Tibial artery (tissue), 4 donors: ENCODE data around the gene IQGAP2.
A peak's percentile ranks its signal among the peaks of the same experiment; 100 is the strongest.

Experiments
- DNase-seq, 2 donors: peaks; one replicate each; pipeline ENCODE4 v3.0.0-alpha.2; 2019
- H3K27ac ChIP-seq, 2 donors: fragments of 200-600 bp; sonication (generic) in 1 of 2; 1 replicate in 1 of 2; 2 replicates in 1 of 2; pipeline ENCODE4 v1.5.1; 2018 to 2019; ENCODE audit warnings: mild to moderate bottlenecking in 1 of 2
- H3K27me3 ChIP-seq, 2 donors: fragments of 200-600 bp; sonication (generic) in 1 of 2; one replicate each; pipeline versions ENCODE4 v1.5.1 to v1.6.0; 2016 to 2019
- H3K36me3 ChIP-seq, 3 donors: fragments of 200-600 bp; sonication (generic) in 2 of 3; one replicate each; pipeline ENCODE4 v1.5.1; 2016 to 2019; ENCODE audit warnings: mild to moderate bottlenecking in 2 of 3
- H3K4me1 ChIP-seq, 4 donors: fragments of 200-600 bp; sonication (generic) in 2 of 4; 1 replicate in 3 of 4; 2 replicates in 1 of 4; pipeline ENCODE4 v1.5.1; 2016 to 2019
- H3K4me3 ChIP-seq, 2 donors: fragments of 200-600 bp; sonication (generic) in 1 of 2; 1 replicate in 1 of 2; 2 replicates in 1 of 2; pipeline ENCODE4 v1.5.1; 2018 to 2019; ENCODE audit warnings: mild to moderate bottlenecking in 2 of 2
- H3K9me3 ChIP-seq, 3 donors: fragments of 200-600 bp; sonication (generic) in 1 of 3; one replicate each; pipeline ENCODE4 v1.5.1; 2016 to 2019
- intact Hi-C: fragments of 100-400 bp; cut with DNase I; formaldehyde crosslinking; loops from one replicate; pipeline ENCODE4 v1.15.0; 2023; ENCODE audit warnings: low total_unique reads
- TF ChIP-seq, protein P1 (sequence below), 2 experiments: fragments of 200-600 bp in 1 of 2; fragments of 450-650 bp in 1 of 2; IDR thresholded peaks; one replicate each; pipeline ENCODE4 v1.5.1; 2017 to 2019; ENCODE audit warnings: antibody characterized with exemption in 2 of 2, mild to moderate bottlenecking in 1 of 2, moderate library complexity in 1 of 2

Gene IQGAP2

DNA sequence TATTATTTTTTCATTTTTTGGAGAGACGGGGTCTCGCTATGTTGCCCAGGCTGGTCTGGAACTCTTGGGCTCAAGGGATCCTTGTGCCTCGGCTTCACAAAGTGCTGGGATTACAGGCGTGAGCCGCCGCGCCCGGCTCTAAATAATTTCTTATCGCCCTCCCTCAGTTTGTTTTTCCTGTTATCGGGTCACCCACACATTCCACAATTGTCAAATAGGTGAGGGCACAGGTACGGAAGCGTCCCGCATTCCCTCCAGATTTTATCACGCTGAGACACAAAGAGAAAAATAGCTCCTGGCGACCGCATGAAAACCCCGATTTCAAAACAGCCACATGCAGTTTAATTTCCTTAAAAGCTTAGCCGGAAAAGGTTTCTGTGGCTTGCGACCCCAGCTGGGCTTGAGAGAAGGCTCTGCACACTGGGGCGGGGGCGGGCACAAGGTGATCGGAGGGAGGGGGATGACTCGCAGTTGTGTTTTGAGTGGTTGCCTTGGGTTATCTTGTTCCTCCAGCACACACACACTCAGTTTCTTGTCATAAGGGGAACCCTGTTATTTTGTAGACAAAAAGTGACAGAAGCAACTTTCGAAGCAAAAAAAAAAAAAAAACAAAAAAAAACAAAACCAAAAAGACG lies 717 bp upstream of the IQGAP2 start:
- intact Hi-C loops: no loop called here
- DNase-seq: peak in 1 of 2 donors; percentile 36
- Histone ChIP-seq H3K9me3 (no peaks in the 10 kb centered on the region), H3K36me3 (no peaks in the 10 kb centered on the region), H3K27me3 (peaks cover 0 to 34% of the 10 kb centered on the region in 2 donors), H3K4me1 (peaks cover 0 to 22% (median 11%) of the 10 kb centered on the region in 4 donors), H3K27ac (no peak overlapping the region), H3K4me3 (peak overlapping the region; percentile 49 to 63)
- TF ChIP-seq, protein P1, sequence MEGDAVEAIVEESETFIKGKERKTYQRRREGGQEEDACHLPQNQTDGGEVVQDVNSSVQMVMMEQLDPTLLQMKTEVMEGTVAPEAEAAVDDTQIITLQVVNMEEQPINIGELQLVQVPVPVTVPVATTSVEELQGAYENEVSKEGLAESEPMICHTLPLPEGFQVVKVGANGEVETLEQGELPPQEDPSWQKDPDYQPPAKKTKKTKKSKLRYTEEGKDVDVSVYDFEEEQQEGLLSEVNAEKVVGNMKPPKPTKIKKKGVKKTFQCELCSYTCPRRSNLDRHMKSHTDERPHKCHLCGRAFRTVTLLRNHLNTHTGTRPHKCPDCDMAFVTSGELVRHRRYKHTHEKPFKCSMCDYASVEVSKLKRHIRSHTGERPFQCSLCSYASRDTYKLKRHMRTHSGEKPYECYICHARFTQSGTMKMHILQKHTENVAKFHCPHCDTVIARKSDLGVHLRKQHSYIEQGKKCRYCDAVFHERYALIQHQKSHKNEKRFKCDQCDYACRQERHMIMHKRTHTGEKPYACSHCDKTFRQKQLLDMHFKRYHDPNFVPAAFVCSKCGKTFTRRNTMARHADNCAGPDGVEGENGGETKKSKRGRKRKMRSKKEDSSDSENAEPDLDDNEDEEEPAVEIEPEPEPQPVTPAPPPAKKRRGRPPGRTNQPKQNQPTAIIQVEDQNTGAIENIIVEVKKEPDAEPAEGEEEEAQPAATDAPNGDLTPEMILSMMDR (IDR thresholded peaks at IDR 0.05): no peak

DNA sequence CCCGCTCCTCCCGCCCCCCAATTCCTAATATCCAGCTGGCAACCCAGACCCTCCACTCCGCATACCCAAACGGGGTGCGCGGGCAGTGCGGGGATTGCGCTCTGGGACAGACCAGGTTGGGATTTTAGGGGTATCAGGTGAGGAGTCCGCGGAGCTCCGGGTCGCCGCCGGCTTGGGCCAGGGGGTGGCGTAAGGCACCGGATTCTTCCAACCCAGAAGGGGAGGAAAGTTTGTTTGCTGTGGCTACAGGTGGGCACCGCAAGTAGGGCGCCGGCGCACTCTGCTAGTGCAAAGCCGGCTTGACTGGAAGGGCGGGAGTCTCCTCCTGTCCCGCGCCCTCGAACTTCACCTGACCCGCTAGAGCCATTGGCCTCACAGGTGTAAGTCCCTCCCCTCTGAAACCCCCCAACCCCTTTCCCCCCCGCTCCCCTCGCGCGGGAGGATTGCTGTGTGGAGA lies 709 bp downstream of the IQGAP2 start:
- H3K27me3 ChIP-seq: peaks cover 0 to 34% of the 10 kb centered on the region in 2 donors
- DNase-seq: no peak
- no peaks in the 10 kb centered on the region for H3K9me3 ChIP-seq
- no peak overlapping the region for H3K27ac ChIP-seq
- H3K4me1 ChIP-seq: peaks cover 0 to 22% (median 11%) of the 10 kb centered on the region in 4 donors
- H3K36me3 ChIP-seq: no peaks in the 10 kb centered on the region
- TF ChIP-seq, protein P1 (IDR thresholded peaks at IDR 0.05): no peak
- peak overlapping the region; percentile 49 to 63 for H3K4me3 ChIP-seq
- intact Hi-C loops: no loop called here

DNA sequence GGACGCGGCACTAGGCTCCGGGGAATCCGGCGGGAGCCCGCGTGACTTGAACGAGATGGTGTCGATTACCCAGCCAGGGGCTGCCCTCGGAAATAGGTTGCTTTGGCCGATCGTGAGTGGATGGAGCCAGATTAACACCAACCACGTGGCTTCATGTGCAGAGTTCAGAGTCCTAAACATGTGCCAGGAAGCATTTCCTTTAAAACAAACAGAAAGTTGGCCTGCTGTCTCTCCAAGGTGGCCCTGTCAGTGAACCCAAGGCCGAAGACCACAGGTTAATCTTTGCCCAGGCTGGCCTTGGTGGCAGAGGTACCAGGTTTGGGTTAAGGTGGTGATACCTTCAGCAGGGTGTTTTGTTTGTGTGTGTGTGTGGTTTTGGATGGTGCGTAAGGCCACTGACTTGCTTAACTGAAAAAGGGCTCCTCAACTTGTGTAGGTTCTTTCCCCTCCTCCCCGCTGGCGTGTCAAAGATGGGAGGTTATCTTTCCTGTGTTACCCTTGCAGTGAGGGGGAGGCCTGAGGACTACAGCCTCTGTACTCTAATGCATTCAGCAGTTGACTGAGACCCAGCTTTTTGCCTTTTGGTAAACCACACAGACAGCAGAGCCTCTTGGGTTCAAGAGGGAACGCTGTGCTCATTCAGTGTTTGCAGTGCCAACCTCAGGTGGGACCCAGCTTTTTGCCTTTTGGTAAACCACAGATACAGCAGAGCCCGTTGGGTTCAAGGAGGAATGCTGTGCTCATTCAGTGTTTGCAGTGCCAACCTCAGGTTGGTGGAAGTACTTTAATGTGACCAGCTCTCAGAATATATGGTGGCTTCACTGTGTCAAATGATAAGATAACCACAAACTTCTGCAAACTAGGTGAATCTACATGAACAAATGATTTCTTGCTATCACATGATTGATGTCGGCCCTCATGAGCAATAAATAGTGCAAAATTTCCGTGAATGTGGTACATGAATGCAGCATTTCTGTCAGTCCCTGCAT lies 1.4 kb downstream of the IQGAP2 start:
- Histone ChIP-seq H3K36me3 (no peaks in the 10 kb centered on the region), H3K27ac (no peak overlapping the region), H3K27me3 (peaks cover 0 to 29% of the 10 kb centered on the region in 2 donors), H3K4me1 (peaks cover 0 to 22% (median 11%) of the 10 kb centered on the region in 4 donors), H3K4me3 (peak overlapping the region; percentile 49 to 63), H3K9me3 (no peaks in the 10 kb centered on the region)
- DNase-seq: peak in 1 of 2 donors; percentile 30
- TF ChIP-seq, protein P1 (IDR thresholded peaks at IDR 0.05): no peak
- intact Hi-C loops: no loop called here

DNA sequence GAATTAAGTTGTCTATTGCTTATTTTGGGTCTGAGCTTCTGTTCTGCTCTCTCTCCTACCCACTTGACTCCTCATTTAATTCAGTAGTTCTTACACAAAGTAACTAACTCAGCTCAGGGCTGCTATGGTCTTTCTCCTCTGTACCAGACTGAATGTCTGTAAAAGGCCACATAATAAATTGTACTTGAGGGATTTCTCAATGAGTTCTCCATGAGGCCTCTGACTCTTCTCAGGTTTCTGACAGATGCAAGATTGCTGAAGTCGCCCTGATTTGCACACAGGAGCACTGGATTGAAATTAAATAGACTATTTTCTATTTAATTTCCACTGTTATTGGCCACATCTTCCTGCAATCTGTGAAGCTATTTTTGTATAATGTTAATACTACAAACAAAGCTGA lies 2.9 kb downstream of the IQGAP2 start:
- H3K9me3 ChIP-seq: no peaks in the 10 kb centered on the region
- H3K27ac ChIP-seq: no peak overlapping the region
- TF ChIP-seq, protein P1 (IDR thresholded peaks at IDR 0.05): no peak
- H3K27me3 ChIP-seq: peaks cover 0 to 29% of the 10 kb centered on the region in 2 donors
- H3K4me1 ChIP-seq: peaks cover 0 to 22% (median 11%) of the 10 kb centered on the region in 4 donors
- no peaks in the 10 kb centered on the region for H3K36me3 ChIP-seq
- intact Hi-C loops: no loop called here
- H3K4me3 ChIP-seq: no peak overlapping the region
- DNase-seq: no peak

DNA sequence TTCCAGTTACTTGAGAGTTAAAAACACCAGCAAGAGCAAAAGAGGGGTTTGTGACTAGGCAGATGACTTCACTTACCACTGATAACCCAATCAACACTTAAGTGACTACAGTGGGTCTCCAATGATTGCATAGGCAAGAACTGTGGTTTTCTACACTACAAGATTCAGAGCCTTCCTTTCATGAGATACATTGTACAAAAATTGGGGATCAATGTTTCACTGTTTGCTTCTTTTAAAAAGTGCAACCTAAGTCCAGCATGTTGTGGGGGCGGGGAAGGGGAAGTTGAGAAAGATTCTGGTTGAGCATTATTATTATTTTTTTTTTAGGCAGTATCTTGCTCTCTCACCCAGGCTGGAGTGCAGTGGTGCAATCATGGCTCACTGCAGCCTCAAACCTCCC lies 3.6 kb downstream of the IQGAP2 start:
- Histone ChIP-seq H3K9me3 (no peaks in the 10 kb centered on the region), H3K4me3 (no peak overlapping the region), H3K4me1 (peaks cover 0 to 22% (median 11%) of the 10 kb centered on the region in 4 donors), H3K36me3 (no peaks in the 10 kb centered on the region), H3K27ac (no peak overlapping the region), H3K27me3 (peaks cover 0 to 26% of the 10 kb centered on the region in 2 donors)
- no peak for DNase-seq
- intact Hi-C loops: no loop called here
- TF ChIP-seq, protein P1 (IDR thresholded peaks at IDR 0.05): no peak
